ENCODE measurements around the gene KRTAP19-5.

The KRTAP19-5 gene

DNA sequence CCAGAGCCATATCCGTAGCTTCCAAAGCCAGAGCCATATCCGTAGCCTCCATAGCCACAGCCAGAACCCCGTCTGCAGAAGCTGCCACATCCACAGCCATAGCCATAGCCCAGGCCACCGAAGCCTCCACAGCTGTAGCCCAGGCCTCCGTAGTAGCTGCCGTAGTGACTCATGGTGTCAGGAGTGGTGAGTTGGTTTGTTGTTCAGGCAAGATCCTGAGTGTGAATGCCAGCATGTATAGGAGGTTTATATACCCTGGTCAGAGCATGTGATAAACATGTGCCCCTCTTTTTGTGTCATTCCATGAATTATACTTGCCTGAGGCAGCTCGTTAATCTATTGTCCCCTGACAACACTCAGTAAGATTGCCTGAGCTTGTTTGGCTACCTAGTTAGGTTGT lies 21.8 kb downstream of the KRTAP19-5 start, which contains the start of gene KRTAP19-1:
TSS of gene KRTAP19-1 (minus strand) at position 223 of the 400 bp plus-strand sequence. CDS start at position 173, 50 bp downstream.
- Histone ChIP-seq H3K36me3 (no peaks in the 10 kb centered on the region), H3K9me3 (peaks cover 1% of the 10 kb centered on the region), H3K27me3 (no peaks in the 10 kb centered on the region), H3K4me2 (no peak within 1 kb of the TSS), H3K9ac (no peak within 1 kb of the TSS), H3K4me1 (no peaks in the 10 kb centered on the region), H3K27ac (no peak within 1 kb of the TSS), H4K20me1 (no peaks in the 10 kb centered on the region), H3K4me3 (no peak within 1 kb of the TSS)
- TF ChIP-seq Cebpa-rat (IDR thresholded peaks at IDR 0.05) = no peak

GRCh38 chr21:30479259-30479658 lies 22.7 kb downstream of the KRTAP19-5 start:
- Histone ChIP-seq H4K20me1 (no peaks in the 10 kb centered on the region), H3K27ac (no peak overlapping the region), H3K9ac (no peak overlapping the region), H3K9me3 (no peaks in the 10 kb centered on the region), H3K4me2 (no peak overlapping the region), H3K4me3 (no peak overlapping the region), H3K27me3 (no peaks in the 10 kb centered on the region), H3K4me1 (no peaks in the 10 kb centered on the region), H3K36me3 (no peaks in the 10 kb centered on the region)
- TF ChIP-seq Cebpa-rat (IDR thresholded peaks at IDR 0.05) = no peak

DNA sequence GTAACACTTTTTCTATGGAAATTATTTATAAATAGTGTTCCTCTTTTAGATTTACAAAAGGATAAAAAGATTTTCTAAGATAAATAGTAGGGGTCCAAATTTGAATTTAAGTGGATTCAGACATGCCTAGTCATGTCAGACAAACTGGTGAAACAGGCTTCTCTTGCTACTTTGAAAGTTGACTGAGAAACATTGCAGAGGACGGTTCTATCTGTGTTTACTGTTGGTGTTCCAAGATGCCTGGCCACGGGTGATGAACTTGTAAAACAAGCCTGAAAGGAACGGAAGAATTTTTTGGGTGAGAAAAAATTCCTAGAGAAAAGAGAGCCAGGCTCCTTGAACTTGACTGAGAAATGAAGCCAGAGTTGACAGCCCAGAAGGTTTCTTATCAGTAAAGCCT lies 23.9 kb downstream of the KRTAP19-5 start:
- H3K9me3 ChIP-seq = no peaks in the 10 kb centered on the region
- H3K9ac ChIP-seq = no peak overlapping the region
- H3K36me3 ChIP-seq = no peaks in the 10 kb centered on the region
- H3K27me3 ChIP-seq = no peaks in the 10 kb centered on the region
- H3K4me1 ChIP-seq = no peaks in the 10 kb centered on the region
- H3K4me2 ChIP-seq = no peak overlapping the region
- H4K20me1 ChIP-seq = no peaks in the 10 kb centered on the region
- no peak overlapping the region for H3K27ac ChIP-seq
- no peak for TF ChIP-seq Cebpa-rat (IDR thresholded peaks at IDR 0.05)
- H3K4me3 ChIP-seq = no peak overlapping the region

DNA sequence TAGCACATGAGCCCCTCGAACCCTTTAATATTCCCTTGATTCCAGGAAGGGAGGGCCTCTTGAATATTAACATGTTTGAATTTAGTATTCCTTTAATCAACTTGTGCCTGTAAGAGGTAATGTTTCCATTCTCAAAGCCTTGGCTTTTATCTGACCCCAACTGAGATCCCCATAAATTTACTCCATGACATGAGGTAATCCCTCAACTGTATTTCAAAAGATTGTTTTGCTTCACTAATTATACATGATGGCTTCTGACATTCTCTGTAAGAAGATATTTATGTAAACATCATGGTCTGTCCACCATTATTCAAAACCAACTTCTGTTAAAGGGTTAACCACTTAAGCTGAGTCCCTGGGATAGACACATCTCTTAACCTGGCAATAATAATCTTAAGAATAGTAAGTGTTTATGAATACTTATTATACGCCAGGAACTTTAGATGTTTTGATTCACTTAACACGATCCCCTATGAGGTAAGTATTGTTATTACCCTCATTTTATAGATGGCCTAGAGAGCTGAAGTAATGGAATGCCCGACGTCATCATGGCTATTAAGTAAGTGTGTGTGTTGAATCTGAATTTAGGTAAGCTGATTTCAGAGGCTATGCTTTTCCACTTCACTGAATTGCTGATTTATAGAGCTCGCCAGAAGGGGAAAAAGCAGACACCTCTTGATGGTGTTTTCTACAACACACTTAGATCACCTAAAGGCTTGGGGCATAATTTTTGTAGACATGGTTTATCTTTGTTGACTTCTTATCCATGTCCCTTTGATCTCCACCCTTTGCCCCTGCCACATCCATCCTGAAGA lies 32.8 kb downstream of the KRTAP19-5 start:
- Histone ChIP-seq H3K4me1 (no peaks in the 10 kb centered on the region), H4K20me1 (no peaks in the 10 kb centered on the region), H3K4me3 (no peak overlapping the region), H3K4me2 (no peak overlapping the region), H3K9me3 (no peaks in the 10 kb centered on the region), H3K9ac (no peak overlapping the region), H3K36me3 (no peaks in the 10 kb centered on the region), H3K27ac (no peak overlapping the region), H3K27me3 (no peaks in the 10 kb centered on the region)
- no peak for TF ChIP-seq Cebpa-rat (IDR thresholded peaks at IDR 0.05)

GRCh38 chr21:30463713-30464112 lies 38.2 kb downstream of the KRTAP19-5 start:
- no peak for TF ChIP-seq Cebpa-rat (IDR thresholded peaks at IDR 0.05)
- Histone ChIP-seq H3K4me1 (no peaks in the 10 kb centered on the region), H4K20me1 (no peaks in the 10 kb centered on the region), H3K36me3 (no peaks in the 10 kb centered on the region), H3K4me2 (no peak overlapping the region), H3K9ac (no peak overlapping the region), H3K9me3 (no peaks in the 10 kb centered on the region), H3K27ac (no peak overlapping the region), H3K4me3 (no peak overlapping the region), H3K27me3 (no peaks in the 10 kb centered on the region)

Measured in BLaER1 (cell line).